Activated naive CD8-positive, alpha-beta T cell treated with anti-CD3 and anti-CD28 coated beads, Interleukin-2, amount 50 U/mL, for 16 hours (primary cell): ENCODE data around the gene AGTR1.
"Not testable (repeated sequence)": the region's sequence is repeated elsewhere in the genome, so short reads cannot be mapped to it uniquely, and the experiment has no call there.

Source experiments
- DNase-seq: peaks from one replicate; pipeline ENCODE4 v3.0.0-alpha.2; 2020; ENCODE audit warnings: low read depth, low spot score

Gene AGTR1

DNA sequence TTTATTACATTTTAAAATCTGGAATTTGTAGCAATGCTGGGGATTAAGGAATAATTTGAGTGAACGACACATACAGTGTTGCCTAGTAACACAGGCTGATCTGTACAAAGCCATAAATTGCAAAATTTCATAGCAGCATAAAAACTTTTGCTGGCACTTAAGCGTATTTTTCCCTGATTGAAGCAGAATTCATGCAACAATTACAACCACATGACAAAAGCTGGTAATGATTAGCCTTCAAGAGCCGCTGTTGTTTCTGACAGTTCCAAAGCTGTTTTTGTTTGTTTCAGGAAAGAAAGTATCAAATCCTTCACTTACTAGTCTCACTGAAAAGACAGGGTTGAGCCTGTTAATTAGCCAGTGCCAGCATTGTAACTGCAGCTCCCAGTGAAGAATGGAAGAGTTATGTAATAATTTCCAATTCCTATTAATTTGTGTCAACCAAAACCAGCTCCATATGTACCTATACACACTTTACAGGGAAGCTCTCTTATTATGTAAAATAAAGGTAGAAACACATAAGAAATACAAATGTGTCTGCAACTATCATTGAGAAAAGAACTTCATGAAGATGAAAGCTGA lies 60.7 kb downstream of the AGTR1 start:
- no peak for DNase-seq

DNA sequence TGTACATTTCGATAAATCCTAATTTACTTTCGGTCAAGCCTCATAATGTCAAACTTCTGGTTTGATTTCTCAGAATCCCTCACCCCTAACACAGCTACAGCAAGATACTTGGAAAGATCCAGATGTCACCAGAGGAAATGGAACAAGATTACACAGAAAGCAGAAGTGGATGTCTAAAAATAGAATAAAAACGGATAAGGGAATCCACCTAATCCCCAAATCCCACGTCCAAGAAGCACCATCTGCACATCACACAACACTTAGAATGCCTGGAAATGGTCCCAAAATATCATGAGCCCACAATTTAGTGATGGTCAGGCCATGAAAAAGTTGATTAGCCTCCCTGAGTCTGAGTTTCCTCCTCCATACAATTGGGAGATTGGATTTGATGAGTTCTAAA lies 61.7 kb downstream of the AGTR1 start:
- DNase-seq: no peak

DNA sequence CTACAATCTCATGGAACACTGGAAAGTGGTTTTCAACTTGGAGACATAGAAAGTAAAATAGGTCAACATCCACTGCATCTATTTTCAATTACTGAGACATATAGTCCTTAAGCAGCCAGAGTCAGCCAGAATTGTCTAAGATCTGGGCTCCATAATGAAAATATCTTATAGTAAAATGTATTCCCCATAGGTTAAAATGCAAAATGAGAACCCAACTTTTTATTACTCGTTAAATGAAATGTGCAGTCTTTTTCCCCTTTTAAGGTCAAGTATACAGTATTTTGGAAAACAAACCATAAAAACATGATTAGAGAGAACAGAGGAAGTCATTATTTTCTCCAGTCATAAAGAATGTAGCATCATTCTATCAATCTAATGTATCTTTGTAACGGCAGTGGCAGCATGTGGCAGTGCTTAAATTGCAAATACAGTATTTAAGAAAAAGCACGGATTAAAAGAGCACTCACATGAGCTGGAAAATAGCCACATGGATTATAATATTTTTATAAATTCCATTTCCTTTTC lies 65.5 kb downstream of the AGTR1 start:
- no peak for DNase-seq

DNA sequence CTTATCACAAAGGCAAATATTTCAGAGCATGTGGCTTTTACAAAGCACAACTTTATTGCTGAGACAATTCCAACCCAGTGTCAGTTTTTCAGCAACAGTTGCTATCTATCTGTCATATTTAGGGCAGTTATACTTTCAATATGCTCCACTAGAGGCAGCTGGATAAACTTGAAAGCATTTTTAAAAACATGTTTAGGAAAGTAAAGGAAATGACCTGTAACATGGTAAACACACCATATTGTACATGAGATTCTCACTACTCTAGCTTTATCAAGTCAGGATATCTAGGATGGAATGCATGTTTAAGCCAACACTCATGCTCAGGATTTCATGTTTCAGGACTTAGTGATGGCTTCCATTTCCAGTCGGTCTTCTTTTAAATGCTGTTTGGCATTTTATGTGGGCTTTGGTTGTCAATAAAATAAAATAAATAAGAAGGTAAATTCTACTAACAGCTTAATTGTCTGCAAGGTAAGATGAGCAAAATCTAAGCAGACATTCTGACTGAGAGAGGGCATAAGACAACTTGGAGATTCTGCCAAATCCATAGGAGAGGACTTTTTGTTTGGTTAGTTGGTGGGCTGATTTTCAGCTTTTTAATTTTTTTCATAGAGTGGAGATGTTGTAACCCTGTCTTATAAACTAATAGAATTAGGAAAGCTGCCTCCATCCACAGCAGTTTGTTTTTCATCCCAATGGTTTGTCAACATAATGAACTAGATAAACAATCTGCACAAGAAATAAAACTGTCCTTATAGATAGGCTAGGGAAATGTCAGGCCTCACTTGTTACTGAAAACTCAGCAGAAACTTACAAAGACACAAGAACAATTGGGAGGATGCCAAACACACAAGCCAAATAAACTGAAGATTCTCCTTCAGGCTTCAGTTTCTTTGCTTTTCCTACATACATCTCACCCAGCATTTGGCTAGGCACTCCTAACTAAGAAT lies 66.6 kb downstream of the AGTR1 start:
- no peak for DNase-seq

DNA sequence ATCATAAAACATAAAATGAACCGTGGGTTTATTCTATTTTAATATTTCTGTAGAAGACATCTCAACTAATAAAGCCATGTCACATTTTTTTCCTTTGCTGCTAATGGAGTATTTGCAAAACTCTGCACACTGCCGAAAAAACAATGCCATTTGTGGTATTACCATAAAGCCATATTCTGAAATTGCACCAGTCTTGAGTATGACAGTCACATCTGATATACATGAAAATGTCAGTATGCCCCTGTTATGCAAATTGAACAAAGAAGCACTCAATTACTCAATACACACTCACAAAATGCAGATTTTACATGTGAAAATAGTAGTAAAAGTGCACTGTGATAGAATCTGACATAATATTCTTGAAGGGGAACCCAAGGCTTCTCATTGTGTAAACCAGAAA lies 74.7 kb downstream of the AGTR1 start:
- no peak for DNase-seq

DNA sequence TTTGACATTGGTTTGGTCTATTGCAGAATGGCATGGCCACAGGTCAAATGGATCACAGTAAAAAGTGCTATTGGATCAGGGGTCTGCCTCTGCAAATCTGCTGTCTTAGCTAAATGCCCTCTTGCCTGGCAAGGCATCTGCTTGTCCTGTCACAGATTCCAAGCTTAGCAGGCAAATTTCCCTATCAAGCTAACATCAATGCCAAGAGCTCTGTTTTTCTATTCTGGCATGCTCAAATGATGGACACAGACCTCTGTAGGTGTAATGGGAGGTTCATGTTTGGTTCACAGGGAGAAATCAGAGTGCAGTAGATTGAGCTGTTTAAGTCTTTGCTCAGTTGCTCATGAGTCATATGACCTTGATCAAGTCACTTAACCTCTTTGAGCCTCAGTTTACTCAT lies 75.1 kb downstream of the AGTR1 start:
- DNase-seq: no peak

DNA sequence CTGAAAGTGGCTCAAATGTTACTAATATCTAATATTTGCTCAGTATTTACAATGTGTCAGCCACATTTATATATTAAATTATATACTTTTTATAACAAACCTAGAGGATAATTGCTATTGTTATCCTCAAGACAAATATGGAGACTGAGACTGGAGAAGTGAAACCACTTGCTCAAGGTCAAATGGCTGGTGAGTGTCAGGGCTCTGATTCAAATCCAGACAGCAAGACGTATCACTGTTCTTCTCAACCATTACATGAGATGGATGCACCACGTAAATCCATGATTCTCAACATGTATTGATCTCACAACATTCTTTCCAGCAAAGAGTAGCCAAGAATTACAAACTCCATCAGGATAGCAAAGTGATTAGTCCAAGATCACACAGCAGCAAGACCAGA lies 76.1 kb downstream of the AGTR1 start:
- DNase-seq: no peak

DNA sequence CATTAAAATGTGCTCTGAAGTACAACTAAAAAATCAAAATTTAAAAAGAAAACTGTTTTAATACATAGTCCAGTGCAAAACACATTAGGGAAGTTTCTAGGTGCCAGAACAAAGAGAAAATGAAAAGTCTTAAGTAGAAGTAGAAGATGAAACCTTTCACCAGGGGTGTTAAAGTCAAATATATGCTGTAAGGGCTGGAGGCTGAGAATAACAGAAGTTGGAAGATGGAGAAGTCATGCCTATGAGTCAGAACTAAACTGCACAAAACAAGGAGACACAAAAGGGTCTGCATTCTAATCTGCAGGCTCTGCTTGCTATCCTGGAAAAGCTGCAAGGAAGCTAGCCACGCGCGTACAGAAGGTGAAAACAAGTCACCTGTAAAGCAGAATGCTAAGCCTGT lies 81.2 kb downstream of the AGTR1 start:
- DNase-seq: no peak

DNA sequence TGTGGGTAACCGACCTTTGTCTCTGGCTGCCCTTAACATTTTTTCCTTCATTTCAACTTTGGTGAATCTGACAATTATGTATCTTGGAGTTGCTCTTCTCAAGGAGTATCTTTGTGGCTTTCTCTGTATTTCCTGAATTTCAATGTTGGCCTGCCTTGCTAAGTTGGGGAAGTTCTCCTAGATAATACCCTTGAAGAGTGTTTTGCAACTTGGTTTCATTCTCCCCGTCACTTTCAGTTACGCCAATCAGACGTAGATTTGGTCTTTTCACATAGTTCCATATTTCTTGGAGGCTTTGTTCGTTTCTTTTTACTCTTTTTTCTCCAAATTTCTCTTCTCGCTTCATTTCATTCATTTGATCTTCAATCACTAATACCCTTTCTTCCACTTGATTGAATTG lies 87.3 kb downstream of the AGTR1 start:
- DNase-seq: not testable (repeated sequence)

DNA sequence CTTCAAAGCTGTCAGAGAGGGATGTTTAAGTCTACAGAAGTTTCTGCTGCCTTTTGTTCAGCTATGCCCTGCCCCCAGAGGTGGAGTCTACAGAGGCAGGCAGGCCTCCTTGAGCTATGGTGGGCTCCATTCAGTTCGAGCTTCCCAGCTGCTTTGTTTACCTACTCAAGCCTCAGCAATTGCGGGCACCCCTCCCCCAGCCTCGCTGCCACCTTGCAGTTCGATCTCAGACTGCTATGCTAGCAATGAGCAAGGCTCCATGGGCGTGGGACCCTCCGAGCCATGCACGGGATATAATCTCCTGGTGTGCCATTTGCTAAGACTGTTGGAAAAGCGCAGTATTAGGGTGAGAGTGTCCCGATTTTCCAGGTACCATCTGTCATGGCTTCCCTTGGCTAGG lies 88.5 kb downstream of the AGTR1 start:
- DNase-seq: not testable (repeated sequence)

DNA sequence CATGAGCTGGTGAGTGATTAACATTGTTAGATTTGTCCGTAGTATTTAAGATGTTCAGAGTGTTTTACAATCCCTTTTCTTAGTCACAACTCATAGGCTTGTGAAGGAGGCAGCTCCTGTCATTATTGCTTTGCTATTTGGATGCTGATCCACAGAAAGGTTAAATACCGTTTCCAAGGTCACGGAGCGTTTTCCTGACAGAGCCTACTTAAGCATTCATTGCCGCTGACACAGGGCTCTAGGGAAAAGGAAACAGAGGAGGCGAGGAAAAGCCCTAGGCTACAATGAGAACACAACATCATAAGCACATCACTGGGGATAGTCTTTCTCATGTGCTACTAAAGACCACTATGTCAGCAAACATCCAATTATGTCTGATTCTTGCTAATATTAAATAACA lies 91.4 kb downstream of the AGTR1 start:
- DNase-seq: no peak

DNA sequence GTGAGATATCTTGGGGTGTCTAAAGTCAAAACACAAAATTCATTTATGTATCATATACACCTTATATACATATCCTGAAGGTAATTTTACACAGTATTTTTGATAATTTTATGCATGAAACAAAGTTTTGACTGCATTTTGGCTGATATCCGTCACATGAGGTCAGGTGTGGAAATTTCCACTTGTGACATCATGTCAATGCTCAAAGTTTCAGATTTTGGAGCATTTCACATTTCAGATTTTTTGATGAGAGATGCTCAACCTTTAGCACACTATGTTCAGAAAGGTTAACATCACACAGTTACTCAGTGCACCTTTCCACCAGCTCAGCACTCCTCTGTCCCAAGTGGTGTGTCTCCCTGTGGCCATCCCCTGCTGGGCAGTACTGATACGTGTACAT lies 92.2 kb downstream of the AGTR1 start:
- DNase-seq: no peak

DNA sequence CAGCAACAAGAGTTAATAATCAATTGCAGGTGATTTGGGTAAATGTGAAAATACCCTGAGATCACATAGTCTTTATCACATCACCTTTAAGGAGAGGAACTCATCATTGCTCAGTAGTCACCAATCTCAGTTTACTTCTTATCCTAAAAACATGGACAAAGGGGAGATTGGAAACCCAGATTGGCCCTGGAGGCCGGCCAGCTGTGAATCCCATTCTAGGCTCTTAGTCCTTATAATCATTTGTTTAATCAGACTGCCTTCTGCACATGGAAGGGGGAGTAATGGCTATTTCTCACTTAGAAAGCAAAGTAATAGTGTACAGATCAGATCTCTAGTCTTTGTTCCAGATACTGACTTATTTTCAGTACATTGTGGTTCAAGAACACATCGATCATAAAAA lies 92.7 kb downstream of the AGTR1 start:
- no peak for DNase-seq

DNA sequence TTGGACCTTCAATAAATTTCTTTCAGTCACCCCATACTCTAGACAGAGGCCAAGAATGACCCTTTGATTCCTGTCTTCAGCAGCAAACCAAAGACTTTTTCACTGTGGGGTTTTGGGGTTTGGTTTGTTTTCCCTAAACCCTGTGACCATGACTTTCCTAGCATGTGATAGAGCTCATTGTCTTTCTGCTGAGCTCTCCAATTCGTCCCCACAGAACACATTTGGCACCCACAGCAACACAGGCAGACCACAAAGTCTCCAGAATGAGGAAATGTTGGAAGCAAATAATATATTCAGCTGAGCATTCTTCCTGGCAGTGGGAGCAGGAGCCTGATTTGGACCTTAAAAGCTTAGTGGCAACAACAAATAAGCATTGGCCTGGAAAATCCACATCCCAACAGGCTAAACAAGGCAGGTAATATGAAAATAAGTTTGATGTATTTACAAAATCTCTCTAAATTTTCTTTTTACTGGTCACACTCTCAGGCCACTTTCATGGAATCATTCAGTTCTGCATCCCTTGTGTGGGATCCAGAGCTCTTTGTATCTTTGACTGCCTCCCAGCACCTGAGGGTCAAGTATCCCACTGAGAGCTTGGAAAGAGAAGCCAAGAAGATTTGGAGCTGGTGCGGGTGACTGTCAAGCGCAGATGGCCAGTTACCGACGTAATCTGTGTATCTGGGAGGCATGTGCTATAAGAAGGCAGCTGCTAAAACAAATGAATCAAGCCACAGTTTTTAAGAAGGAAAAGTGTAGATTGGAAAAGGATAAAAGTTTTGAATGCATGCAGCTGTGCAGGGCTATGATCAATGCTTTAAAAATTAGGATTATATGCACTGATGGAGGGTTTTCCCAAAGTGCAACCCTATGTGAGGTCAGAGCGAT lies 93.4 kb downstream of the AGTR1 start:
- no peak for DNase-seq

DNA sequence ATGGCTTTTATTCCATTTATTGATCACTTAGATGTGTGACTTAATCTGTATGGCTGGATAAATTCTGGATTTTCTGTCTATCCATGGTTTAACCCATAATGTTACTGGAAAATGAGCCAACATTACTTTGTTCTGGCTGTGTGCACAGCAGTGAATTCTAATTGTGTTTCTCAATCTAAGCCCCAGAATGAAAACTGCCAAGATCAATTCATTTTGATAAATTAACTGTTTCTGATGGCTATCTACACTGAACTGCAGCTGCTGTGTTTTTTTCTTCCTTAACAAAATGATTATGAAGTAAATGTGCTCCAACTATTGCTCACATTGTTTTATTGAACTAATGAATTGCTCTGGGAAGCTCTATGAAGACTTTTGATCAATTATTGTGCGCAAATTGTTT lies 94.2 kb downstream of the AGTR1 start:
- DNase-seq: no peak

DNA sequence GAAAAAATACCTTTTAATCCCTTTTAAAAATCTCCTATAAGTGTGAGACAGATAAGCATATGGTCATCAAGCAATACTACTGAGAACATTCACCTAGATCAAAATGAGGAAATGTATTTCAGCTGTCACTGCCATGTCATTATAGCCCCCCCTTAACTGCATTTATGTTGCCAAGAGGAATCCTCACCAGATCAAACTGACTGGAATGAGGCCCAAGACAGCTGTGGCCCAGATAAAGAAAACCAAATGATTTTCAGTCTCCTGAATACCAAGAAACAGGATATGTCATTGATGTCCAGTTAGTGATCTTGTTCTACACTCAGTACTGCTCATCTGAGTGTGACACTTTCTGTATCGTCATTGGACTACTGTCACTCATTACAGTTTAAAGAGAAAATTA lies 94.8 kb downstream of the AGTR1 start:
- no peak for DNase-seq
